Sigmoid colon (tissue), 7 donors: ENCODE data around the gene TPSD1. TPM values are rescaled to one million over a fixed set of nuclear protein-coding genes. Genes with fewer than 3 reads are reported as not detected.
A peak's percentile ranks its signal among the peaks of the same experiment; 100 is the strongest.
"Not testable (repeated sequence)": the region's sequence is repeated elsewhere in the genome, so short reads cannot be mapped to it uniquely, and the experiment has no call there.

Experiments
- DNase-seq: peaks from one replicate; pipeline ENCODE4 v3.0.0-alpha.2; 2019
- H3K27ac ChIP-seq, 4 donors: fragments of 200-600 bp; sonication (generic); one replicate each; pipeline ENCODE4 v1.5.1; 2016 to 2019; ENCODE audit warnings: mild to moderate bottlenecking in 1 of 4
- H3K27me3 ChIP-seq, 3 donors: fragments of 200-600 bp; sonication (generic); one replicate each; pipeline ENCODE4 v1.5.1; 2019; ENCODE audit warnings: mild to moderate bottlenecking in 1 of 3
- H3K36me3 ChIP-seq, 4 donors: fragments of 200-600 bp; sonication (generic); one replicate each; pipeline ENCODE4 v1.5.1; 2016 to 2019
- H3K4me1 ChIP-seq, 4 donors: fragments of 200-600 bp; sonication (generic); one replicate each; pipeline ENCODE4 v1.5.1; 2017 to 2019
- H3K4me3 ChIP-seq, 4 donors: fragments of 200-600 bp; sonication (generic); one replicate each; pipeline ENCODE4 v1.5.1; 2017 to 2019; ENCODE audit warnings: mild to moderate bottlenecking in 2 of 4, moderate library complexity in 1 of 4
- H3K9me3 ChIP-seq, 4 donors: fragments of 200-600 bp in 3 of 4; sonication (generic) in 3 of 4; one replicate each; pipeline versions ENCODE4 v1.5.1 to v1.6.1; 2013 to 2019
- POLR2A ChIP-seq, 2 donors: fragments of 450-650 bp; IDR thresholded peaks; one replicate each; pipeline ENCODE4 v1.6.1; 2016; ENCODE audit warnings: antibody characterized with exemption in 2 of 2, mild to moderate bottlenecking in 2 of 2, moderate library complexity in 2 of 2
- POLR2AphosphoS5 ChIP-seq, 4 donors: sonication (generic); formaldehyde crosslinking; IDR thresholded peaks; one replicate each; pipeline ENCODE4 v1.6.1; 2017; ENCODE audit warnings: antibody characterized with exemption in 4 of 4
- WGBS, 2 donors: extraction: QIAGEN DNeasy Blood & Tissue Kit; methylation state at CpG; one replicate each; pipeline ENCODE4 v1.1.7; 2013; 5-methylcytosine and 5-hydroxymethylcytosine counted together
- intact Hi-C: fragments of 100-400 bp; cut with DNase I; formaldehyde crosslinking; loops from one replicate; pipeline ENCODE4 v1.15.1; 2023
- polyA plus RNA-seq, 3 donors: library from polyadenylated mRNA; stranded (reverse); fragments of 200-250 nt; gene quantifications; one replicate each; pipeline ENCODE4 v1.2.3, GENCODE V29; 2013
- total RNA-seq, 4 donors: library from RNA; depleted of rRNA; stranded (reverse); fragments of >200 nt; gene quantifications; one replicate each; pipeline ENCODE4 v1.1.0, GENCODE V29; 2016
- donor health status: healthy with polysubstance abuse.
- donor health status: Bipolar disorder and iron deficiency.
- donor health status: healthy.

The TPSD1 gene
- total and polyA plus RNA-seq, 7 donors, result 0.71 to 5.3 (median 1.2) TPM; not detected in 4

GRCh38 chr16:1230471-1231212 lies 25.2 kb upstream of the TPSD1 start:
- peaks cover 0 to 11% (median 7%) of the 10 kb centered on the region in 4 donors for H3K4me1 ChIP-seq
- peak in 1 of 4 donors; percentile 8 for TF ChIP-seq POLR2AphosphoS5 (IDR thresholded peaks at IDR 0.05)
- H3K27ac ChIP-seq, H3K4me3 ChIP-seq, H3K36me3 ChIP-seq, H3K9me3 ChIP-seq, intact Hi-C loops, H3K27me3 ChIP-seq: not testable (repeated sequence)
- WGBS, 2 donors, result 80 to 87% methylated on average over 17 of the region's 17 CpGs
- DNase-seq, result peak; percentile 55

GRCh38 chr16:1231301-1231700 lies 24.6 kb upstream of the TPSD1 start:
- H3K4me3 ChIP-seq, H3K27ac ChIP-seq, intact Hi-C loops, H3K9me3 ChIP-seq, H3K36me3 ChIP-seq, H3K4me1 ChIP-seq, H3K27me3 ChIP-seq: not testable (repeated sequence)
- 78 to 86% methylated on average over 7 of the region's 7 CpGs for WGBS, 2 donors
- peak; percentile 39 for DNase-seq

- H3K27me3 ChIP-seq, H3K9me3 ChIP-seq, H3K36me3 ChIP-seq, H3K4me1 ChIP-seq, H3K27ac ChIP-seq, DNase-seq, intact Hi-C loops, H3K4me3 ChIP-seq: not testable (repeated sequence)
- WGBS, 2 donors, result no CpG with 5 or more reads among the region's 47 CpGs
These were observed 23.7 kb upstream of the TPSD1 start for GRCh38 chr16:1232049-1232748.

- H3K4me3 ChIP-seq, intact Hi-C loops, H3K9me3 ChIP-seq, H3K4me1 ChIP-seq, H3K36me3 ChIP-seq, H3K27ac ChIP-seq, H3K27me3 ChIP-seq, DNase-seq: not testable (repeated sequence)
- WGBS, 2 donors, result no CpG with 5 or more reads among the region's 29 CpGs
These were observed 19.2 kb upstream of the TPSD1 start for GRCh38 chr16:1236659-1237058.

GRCh38 chr16:1237990-1238389 lies 17.9 kb upstream of the TPSD1 start:
- Histone ChIP-seq H3K27ac (no peak overlapping the region), H3K4me1 (no peaks in the 10 kb centered on the region), H3K4me3 (no peak overlapping the region), H3K9me3 (no peaks in the 10 kb centered on the region), H3K36me3 (no peaks in the 10 kb centered on the region), H3K27me3 (no peaks in the 10 kb centered on the region)
- intact Hi-C loops, result no loop called here
- DNase-seq, result peak; percentile 3
- no peak for TF ChIP-seq POLR2A (IDR thresholded peaks at IDR 0.05)
- WGBS, 2 donors, result 68 to 85% methylated on average over 9 of the region's 9 CpGs

GRCh38 chr16:1238909-1239308 lies 17.0 kb upstream of the TPSD1 start:
- intact Hi-C loops, H3K9me3 ChIP-seq, H3K27me3 ChIP-seq, H3K36me3 ChIP-seq, H3K27ac ChIP-seq, H3K4me1 ChIP-seq, H3K4me3 ChIP-seq: not testable (repeated sequence)
- WGBS, 2 donors, result 78 to 79% methylated on average over 19 to 20 of the region's 23 CpGs
- peak; percentile 32 for DNase-seq

- H3K36me3 ChIP-seq, H3K27ac ChIP-seq, H3K9me3 ChIP-seq, intact Hi-C loops, H3K4me3 ChIP-seq, H3K27me3 ChIP-seq, H3K4me1 ChIP-seq: not testable (repeated sequence)
- DNase-seq, result peak; percentile 60
- 83 to 91% methylated on average over 9 of the region's 9 CpGs for WGBS, 2 donors
These were observed 16.3 kb upstream of the TPSD1 start for GRCh38 chr16:1239575-1239974.

GRCh38 chr16:1240436-1240835 lies 15.4 kb upstream of the TPSD1 start, which contains the start of gene TPSAB1:
Gene TPSAB1 (plus strand): TSS chr16:1240705. CDS start chr16:1240939, 234 bp downstream.
- intact Hi-C loops, H3K27ac ChIP-seq, H3K4me3 ChIP-seq, H3K9me3 ChIP-seq, H3K36me3 ChIP-seq, H3K4me1 ChIP-seq: not testable (repeated sequence)
- peak; percentile 36 for DNase-seq
- 56 to 60% methylated on average over 7 to 8 of the region's 12 CpGs for WGBS, 2 donors
- peaks cover 0 to 14% (median 12%) of the 10 kb centered on the region in 3 donors for H3K27me3 ChIP-seq

GRCh38 chr16:1241081-1241480 lies 14.8 kb upstream of the TPSD1 start:
- intact Hi-C loops, H3K36me3 ChIP-seq: not testable (repeated sequence)
- 80 to 87% methylated on average over 12 of the region's 15 CpGs for WGBS, 2 donors

GRCh38 chr16:1243363-1243762 lies 12.5 kb upstream of the TPSD1 start:
- WGBS, 2 donors, result 31 to 60% methylated on average over 7 of the region's 11 CpGs
- H3K9me3 ChIP-seq, H3K36me3 ChIP-seq, H3K4me1 ChIP-seq, intact Hi-C loops, H3K27ac ChIP-seq, H3K4me3 ChIP-seq: not testable (repeated sequence)
- peak; percentile 28 for DNase-seq
- peaks cover 0 to 31% (median 21%) of the 10 kb centered on the region in 3 donors for H3K27me3 ChIP-seq

More at GRCh38 chr16:1241081-1241480, 14.8 kb upstream of the TPSD1 start:
- H3K27ac ChIP-seq, H3K4me3 ChIP-seq, H3K9me3 ChIP-seq, H3K4me1 ChIP-seq: not testable (repeated sequence)
- DNase-seq, result peak; percentile 33
- H3K27me3 ChIP-seq, result peaks cover 0 to 20% (median 18%) of the 10 kb centered on the region in 3 donors

- peaks cover 0 to 31% (median 21%) of the 10 kb centered on the region in 3 donors for H3K27me3 ChIP-seq
- H3K36me3 ChIP-seq, H3K27ac ChIP-seq, H3K4me3 ChIP-seq, intact Hi-C loops, H3K4me1 ChIP-seq, H3K9me3 ChIP-seq: not testable (repeated sequence)
- 55 to 68% methylated on average over 32 of the region's 32 CpGs for WGBS, 2 donors
- peak; percentile 52 for DNase-seq
These were observed 11.7 kb upstream of the TPSD1 start for GRCh38 chr16:1243907-1244850.
